Sigmoid colon (tissue), 7 donors: Measurements from ENCODE around the gene SLC39A7. TPM values are rescaled to one million over a fixed set of nuclear protein-coding genes. Genes with fewer than 3 reads are reported as not detected.

Experiments
- DNase-seq: peaks from one replicate; pipeline ENCODE4 v3.0.0-alpha.2; 2019
- H3K27ac ChIP-seq, 4 donors: fragments of 200-600 bp; sonication (generic); one replicate each; pipeline ENCODE4 v1.5.1; 2016 to 2019; ENCODE audit warnings: mild to moderate bottlenecking in 1 of 4
- H3K27me3 ChIP-seq, 3 donors: fragments of 200-600 bp; sonication (generic); one replicate each; pipeline ENCODE4 v1.5.1; 2019; ENCODE audit warnings: mild to moderate bottlenecking in 1 of 3
- H3K36me3 ChIP-seq, 4 donors: fragments of 200-600 bp; sonication (generic); one replicate each; pipeline ENCODE4 v1.5.1; 2016 to 2019
- H3K4me1 ChIP-seq, 4 donors: fragments of 200-600 bp; sonication (generic); one replicate each; pipeline ENCODE4 v1.5.1; 2017 to 2019
- H3K4me3 ChIP-seq, 4 donors: fragments of 200-600 bp; sonication (generic); one replicate each; pipeline ENCODE4 v1.5.1; 2017 to 2019; ENCODE audit warnings: mild to moderate bottlenecking in 2 of 4, moderate library complexity in 1 of 4
- H3K9me3 ChIP-seq, 4 donors: fragments of 200-600 bp in 3 of 4; sonication (generic) in 3 of 4; one replicate each; pipeline versions ENCODE4 v1.5.1 to v1.6.1; 2013 to 2019
- EP300 ChIP-seq, 4 donors: sonication (generic); formaldehyde crosslinking; IDR thresholded peaks; one replicate each; pipeline ENCODE4 v1.6.1; 2017; ENCODE audit warnings: antibody characterized with exemption in 4 of 4
- POLR2A ChIP-seq, 2 donors: fragments of 450-650 bp; IDR thresholded peaks; one replicate each; pipeline ENCODE4 v1.6.1; 2016; ENCODE audit warnings: antibody characterized with exemption in 2 of 2, mild to moderate bottlenecking in 2 of 2, moderate library complexity in 2 of 2
- POLR2AphosphoS5 ChIP-seq, 4 donors: sonication (generic); formaldehyde crosslinking; IDR thresholded peaks; one replicate each; pipeline ENCODE4 v1.6.1; 2017; ENCODE audit warnings: antibody characterized with exemption in 4 of 4
- WGBS, 2 donors: extraction: QIAGEN DNeasy Blood & Tissue Kit; methylation state at CpG; one replicate each; pipeline ENCODE4 v1.1.7; 2013; 5-methylcytosine and 5-hydroxymethylcytosine counted together
- intact Hi-C: fragments of 100-400 bp; cut with DNase I; formaldehyde crosslinking; loops from one replicate; pipeline ENCODE4 v1.15.1; 2023
- polyA plus RNA-seq, 3 donors: library from polyadenylated mRNA; stranded (reverse); fragments of 200-250 nt; gene quantifications; one replicate each; pipeline ENCODE4 v1.2.3, GENCODE V29; 2013
- total RNA-seq, 4 donors: library from RNA; depleted of rRNA; stranded (reverse); fragments of >200 nt; gene quantifications; one replicate each; pipeline ENCODE4 v1.1.0, GENCODE V29; 2016
- TF ChIP-seq, protein P1 (sequence below), 4 experiments: fragments of 450-650 bp in 3 of 4; fragments of 200-600 bp in 1 of 4; IDR thresholded peaks; one replicate each; pipeline ENCODE4 v1.5.1; 2016 to 2019; ENCODE audit warnings: antibody characterized with exemption in 4 of 4, mild to moderate bottlenecking in 3 of 4, moderate library complexity in 2 of 4
- donor health status: healthy with polysubstance abuse.
- donor health status: Bipolar disorder and iron deficiency.
- donor health status: healthy.

The SLC39A7 gene
- total and polyA plus RNA-seq, 7 donors: 31.2 to 189 (median 49.6) TPM

GRCh38 chr6:33198159-33198852 lies 2.4 kb upstream of the SLC39A7 start:
- peaks cover 16 to 56% (median 36%) of the 10 kb centered on the region in 4 donors for H3K36me3 ChIP-seq
- peak overlapping the region in 2 of 4 donors; percentile 50 to 98 for H3K27ac ChIP-seq
- intact Hi-C loops: no loop called here
- WGBS, 2 donors: 66 to 87% methylated on average over 6 of the region's 6 CpGs
- H3K27me3 ChIP-seq: no peaks in the 10 kb centered on the region
- H3K4me1 ChIP-seq: peaks cover 0 to 53% (median 42%) of the 10 kb centered on the region in 4 donors
- H3K9me3 ChIP-seq: no peaks in the 10 kb centered on the region
- H3K4me3 ChIP-seq: no peak overlapping the region
- DNase-seq: no peak
- TF ChIP-seq, protein P1, sequence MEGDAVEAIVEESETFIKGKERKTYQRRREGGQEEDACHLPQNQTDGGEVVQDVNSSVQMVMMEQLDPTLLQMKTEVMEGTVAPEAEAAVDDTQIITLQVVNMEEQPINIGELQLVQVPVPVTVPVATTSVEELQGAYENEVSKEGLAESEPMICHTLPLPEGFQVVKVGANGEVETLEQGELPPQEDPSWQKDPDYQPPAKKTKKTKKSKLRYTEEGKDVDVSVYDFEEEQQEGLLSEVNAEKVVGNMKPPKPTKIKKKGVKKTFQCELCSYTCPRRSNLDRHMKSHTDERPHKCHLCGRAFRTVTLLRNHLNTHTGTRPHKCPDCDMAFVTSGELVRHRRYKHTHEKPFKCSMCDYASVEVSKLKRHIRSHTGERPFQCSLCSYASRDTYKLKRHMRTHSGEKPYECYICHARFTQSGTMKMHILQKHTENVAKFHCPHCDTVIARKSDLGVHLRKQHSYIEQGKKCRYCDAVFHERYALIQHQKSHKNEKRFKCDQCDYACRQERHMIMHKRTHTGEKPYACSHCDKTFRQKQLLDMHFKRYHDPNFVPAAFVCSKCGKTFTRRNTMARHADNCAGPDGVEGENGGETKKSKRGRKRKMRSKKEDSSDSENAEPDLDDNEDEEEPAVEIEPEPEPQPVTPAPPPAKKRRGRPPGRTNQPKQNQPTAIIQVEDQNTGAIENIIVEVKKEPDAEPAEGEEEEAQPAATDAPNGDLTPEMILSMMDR (IDR thresholded peaks at IDR 0.05): no peak
- TF ChIP-seq POLR2AphosphoS5 (IDR thresholded peaks at IDR 0.05) (no peak), EP300 (IDR thresholded peaks at IDR 0.05) (no peak), POLR2A (IDR thresholded peaks at IDR 0.05) (no peak)

DNA sequence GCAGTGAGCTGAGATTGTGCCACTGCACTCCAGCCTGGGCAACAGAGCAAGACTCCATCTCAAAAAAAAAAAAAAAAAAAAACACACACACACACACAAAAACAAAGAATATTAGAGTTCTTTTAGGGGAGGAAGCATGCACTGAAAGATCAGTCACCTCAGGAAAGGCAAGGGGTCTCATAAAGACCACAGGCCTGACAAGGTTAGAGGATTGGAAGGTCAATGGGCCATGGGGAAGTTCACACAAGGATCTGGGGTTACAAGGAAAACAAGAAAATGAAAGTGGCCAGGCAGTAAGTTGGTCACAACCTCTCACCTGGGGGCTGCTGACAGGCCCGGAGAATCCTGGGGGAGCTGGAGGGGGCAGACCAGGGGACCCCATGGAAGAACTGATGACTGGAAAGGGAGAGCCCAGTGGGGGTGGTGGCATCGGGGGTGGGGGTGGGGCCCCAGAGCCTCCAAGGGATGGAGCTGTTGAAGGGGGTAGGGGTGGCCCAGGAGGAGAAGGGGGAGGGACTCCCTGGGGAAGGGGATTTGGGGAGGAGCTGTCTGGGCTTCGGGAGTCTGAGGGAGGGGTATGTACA lies 1.7 kb upstream of the SLC39A7 start:
- peaks cover 0 to 56% (median 41%) of the 10 kb centered on the region in 4 donors for H3K4me1 ChIP-seq

GRCh38 chr6:33199687-33200218 lies 914 bp upstream of the SLC39A7 start:
- Histone ChIP-seq H3K4me3 (peak overlapping the region; percentile 77 to 90 (median 84)), H3K9me3 (no peaks in the 10 kb centered on the region), H3K4me1 (peaks cover 0 to 61% (median 46%) of the 10 kb centered on the region in 4 donors), H3K27me3 (no peaks in the 10 kb centered on the region), H3K27ac (peak overlapping the region; percentile 91 to 98 (median 96)), H3K36me3 (peaks cover 20 to 57% (median 37%) of the 10 kb centered on the region in 4 donors)
- no peak for TF ChIP-seq EP300 (IDR thresholded peaks at IDR 0.05)
- no peak for TF ChIP-seq POLR2A (IDR thresholded peaks at IDR 0.05)
- TF ChIP-seq POLR2AphosphoS5 (IDR thresholded peaks at IDR 0.05): no peak
- TF ChIP-seq, protein P1 (IDR thresholded peaks at IDR 0.05): no peak
- intact Hi-C loops: loop anchor here (2.0 to 10.0 kb wide), 7 partner anchors 39 to 1005 kb away; partner anchors contain the start of genes BRD2, GPSM3, PBX2 and RPS18
- DNase-seq: peak; percentile 86
- WGBS, 2 donors: 2% methylated on average over 26 of the region's 26 CpGs

More for the DNA sequence above, 1.7 kb upstream of the SLC39A7 start:
- Histone ChIP-seq H3K4me3 (peak overlapping the region; percentile 77 to 90 (median 84)), H3K27ac (peak overlapping the region; percentile 91 to 98 (median 96)), H3K36me3 (peaks cover 20 to 63% (median 40%) of the 10 kb centered on the region in 4 donors), H3K9me3 (no peaks in the 10 kb centered on the region), H3K27me3 (no peaks in the 10 kb centered on the region)
- 31 to 43% methylated on average over 3 of the region's 3 CpGs for WGBS, 2 donors
- TF ChIP-seq, protein P1 (IDR thresholded peaks at IDR 0.05): no peak
- no peak for TF ChIP-seq POLR2A (IDR thresholded peaks at IDR 0.05)
- no peak for TF ChIP-seq POLR2AphosphoS5 (IDR thresholded peaks at IDR 0.05)
- TF ChIP-seq EP300 (IDR thresholded peaks at IDR 0.05): no peak
- intact Hi-C loops: no loop called here
- DNase-seq: no peak

DNA sequence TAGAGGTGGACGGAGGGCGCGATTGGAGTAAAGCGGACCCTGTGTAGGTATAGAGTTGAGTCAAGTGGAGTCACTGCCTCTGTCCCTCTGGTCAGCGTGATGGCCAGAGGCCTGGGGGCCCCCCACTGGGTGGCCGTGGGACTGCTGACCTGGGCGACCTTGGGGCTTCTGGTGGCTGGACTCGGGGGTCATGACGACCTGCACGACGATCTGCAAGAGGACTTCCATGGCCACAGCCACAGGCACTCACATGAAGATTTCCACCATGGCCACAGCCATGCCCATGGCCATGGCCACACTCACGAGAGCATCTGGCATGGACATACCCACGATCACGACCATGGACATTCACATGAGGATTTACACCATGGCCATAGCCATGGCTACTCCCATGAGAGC lies 479 bp downstream of the SLC39A7 start:
- no peak for DNase-seq
- H3K27me3 ChIP-seq: no peaks in the 10 kb centered on the region
- H3K9me3 ChIP-seq: no peaks in the 10 kb centered on the region
- H3K27ac ChIP-seq: peak overlapping the region; percentile 91 to 98 (median 96)
- WGBS, 2 donors: 1 to 5% methylated on average over 14 of the region's 14 CpGs
- TF ChIP-seq, protein P1 (IDR thresholded peaks at IDR 0.05): no peak
- TF ChIP-seq POLR2A (IDR thresholded peaks at IDR 0.05) (no peak), POLR2AphosphoS5 (IDR thresholded peaks at IDR 0.05) (no peak), EP300 (IDR thresholded peaks at IDR 0.05) (no peak)
- H3K36me3 ChIP-seq: peaks cover 20 to 43% (median 25%) of the 10 kb centered on the region in 4 donors
- H3K4me3 ChIP-seq: peak overlapping the region; percentile 77 to 90 (median 84)
- intact Hi-C loops: loop anchor here (2.0 to 10.0 kb wide), 7 partner anchors 40 to 1006 kb away; partner anchors contain the start of genes BRD2, GPSM3, PBX2 and RPS18
- peaks cover 0 to 68% (median 52%) of the 10 kb centered on the region in 4 donors for H3K4me1 ChIP-seq
